Measurements from ENCODE around the gene TMEM269.

The TMEM269 gene

GRCh38 chr1:42830631-42831030 lies 45.8 kb downstream of the TMEM269 start:
- Histone ChIP-seq H3K4me3 (ENCODE audit: low read length) (no peak overlapping the region), H3K4me1 (ENCODE audit: low read length) (no peaks in the 10 kb centered on the region), H3K9ac (ENCODE audit: low read length) (no peak overlapping the region), H3K4me2 (ENCODE audit: low read depth, low read length) (no peak overlapping the region), H3K9me3 (replicated peaks; ENCODE audit: insufficient read depth, low read length) (no peaks in the 10 kb centered on the region), H4K20me1 (ENCODE audit: insufficient read depth, low read length) (no peaks in the 10 kb centered on the region), H3K36me3 (replicated peaks; ENCODE audit: insufficient read depth, low read length) (no peaks in the 10 kb centered on the region), H3K79me2 (ENCODE audit: low read length) (no peaks in the 10 kb centered on the region), H2AFZ (ENCODE audit: low read length) (no peak overlapping the region), H3K27ac (ENCODE audit: low read length) (no peak overlapping the region), H3K27me3 (replicated peaks; ENCODE audit: insufficient read depth, low read length) (no peaks in the 10 kb centered on the region), H3F3A (ENCODE audit: insufficient read depth, low read length) (no peaks in the 10 kb centered on the region), H3K9me2 (replicated peaks; ENCODE audit: insufficient read depth, low read length) (no peaks in the 10 kb centered on the region)
- no peak for DNase-seq
- TF ChIP-seq EZH2phosphoT487 (IDR thresholded peaks at IDR 0.05; ENCODE audit: low read length), result no peak
- TF ChIP-seq CTCF (IDR thresholded peaks at IDR 0.05; ENCODE audit: low read length), result no peak

- Histone ChIP-seq H3F3A (ENCODE audit: insufficient read depth, low read length) (no peaks in the 10 kb centered on the region), H3K27me3 (replicated peaks; ENCODE audit: insufficient read depth, low read length) (no peaks in the 10 kb centered on the region), H3K4me3 (ENCODE audit: low read length) (no peak overlapping the region), H3K4me1 (ENCODE audit: low read length) (no peaks in the 10 kb centered on the region), H3K79me2 (ENCODE audit: low read length) (no peaks in the 10 kb centered on the region), H3K36me3 (replicated peaks; ENCODE audit: insufficient read depth, low read length) (no peaks in the 10 kb centered on the region), H3K4me2 (ENCODE audit: low read depth, low read length) (no peak overlapping the region), H3K9me2 (replicated peaks; ENCODE audit: insufficient read depth, low read length) (no peaks in the 10 kb centered on the region), H3K27ac (ENCODE audit: low read length) (no peak overlapping the region), H3K9ac (ENCODE audit: low read length) (no peak overlapping the region), H4K20me1 (ENCODE audit: insufficient read depth, low read length) (no peaks in the 10 kb centered on the region), H2AFZ (ENCODE audit: low read length) (no peak overlapping the region), H3K9me3 (replicated peaks; ENCODE audit: insufficient read depth, low read length) (no peaks in the 10 kb centered on the region)
- no peak for DNase-seq
- TF ChIP-seq EZH2phosphoT487 (IDR thresholded peaks at IDR 0.05; ENCODE audit: low read length) (no peak), EZH2 (optimal IDR thresholded peaks at IDR 0.05; ENCODE audit: low read depth, low read length) (no peak), CTCF (IDR thresholded peaks at IDR 0.05; ENCODE audit: low read length) (no peak)
These were observed 46.5 kb downstream of the TMEM269 start for GRCh38 chr1:42831273-42831672.

GRCh38 chr1:42832641-42833240 lies 48.0 kb downstream of the TMEM269 start:
- Histone ChIP-seq H3K4me1 (ENCODE audit: low read length) (no peaks in the 10 kb centered on the region), H3K36me3 (replicated peaks; ENCODE audit: insufficient read depth, low read length) (no peaks in the 10 kb centered on the region), H3K9ac (ENCODE audit: low read length) (no peak overlapping the region), H2AFZ (ENCODE audit: low read length) (no peak overlapping the region), H4K20me1 (ENCODE audit: insufficient read depth, low read length) (no peaks in the 10 kb centered on the region), H3K9me2 (replicated peaks; ENCODE audit: insufficient read depth, low read length) (no peaks in the 10 kb centered on the region), H3K4me3 (ENCODE audit: low read length) (no peak overlapping the region), H3K79me2 (ENCODE audit: low read length) (no peaks in the 10 kb centered on the region), H3F3A (ENCODE audit: insufficient read depth, low read length) (no peaks in the 10 kb centered on the region), H3K4me2 (ENCODE audit: low read depth, low read length) (no peak overlapping the region), H3K9me3 (replicated peaks; ENCODE audit: insufficient read depth, low read length) (no peaks in the 10 kb centered on the region), H3K27me3 (replicated peaks; ENCODE audit: insufficient read depth, low read length) (no peaks in the 10 kb centered on the region), H3K27ac (ENCODE audit: low read length) (no peak overlapping the region)
- TF ChIP-seq CTCF (IDR thresholded peaks at IDR 0.05; ENCODE audit: low read length), result no peak
- no peak for TF ChIP-seq EZH2phosphoT487 (IDR thresholded peaks at IDR 0.05; ENCODE audit: low read length)
- no peak for TF ChIP-seq EZH2 (optimal IDR thresholded peaks at IDR 0.05; ENCODE audit: low read depth, low read length)
- no peak for DNase-seq

Measured in MM.1S (cell line).